Left colon (tissue), 2 donors: ENCODE results near the gene TPST2. TPM values are rescaled to one million over a fixed set of nuclear protein-coding genes. Genes with fewer than 3 reads are reported as not detected.
A peak's percentile ranks its signal among the peaks of the same experiment; 100 is the strongest.
"Not testable (repeated sequence)": the region's sequence is repeated elsewhere in the genome, so short reads cannot be mapped to it uniquely, and the experiment has no call there.

Source experiments
- ATAC-seq: fragments of 200-7000 bp; cut with Tn5 transposase; one replicate; pipeline ENCODE4 v1.9.1; 2020; ENCODE audit warnings: mild to moderate bottlenecking, moderate library complexity
- DNase-seq, 2 donors: peaks; one replicate each; pipeline ENCODE4 v3.0.0-alpha.2; 2020
- intact Hi-C, 2 donors: fragments of 100-400 bp; cut with DNase I in 1 of 2; cut with micrococcal nuclease in 1 of 2; formaldehyde crosslinking; loops; one replicate each; pipeline versions ENCODE4 v1.11.2 to v1.14.0; 2022; cut with DNase I, micrococcal nuclease
- total RNA-seq, 2 donors: library from RNA; stranded (reverse); fragmentation: NEBNext Ultra II Directional; extraction: Animal tissue kit (Norgen Biotek cat#: 25700); gene quantifications; one replicate each; pipeline ENCODE4 v1.2.1, GENCODE V29; 2021
- donor health status: DM: no; HTN: no; CAD: no.
- donor health status: DM: yes; HTN: yes; CAD: no.

Gene TPST2
- total RNA-seq, 2 donors from 2014 or later: 15.5 to 15.7 TPM

- ATAC-seq, intact Hi-C loops, DNase-seq: not testable (repeated sequence)
These were observed 23.8 kb upstream of the TPST2 start for GRCh38 chr22:26613753-26614152.

DNA sequence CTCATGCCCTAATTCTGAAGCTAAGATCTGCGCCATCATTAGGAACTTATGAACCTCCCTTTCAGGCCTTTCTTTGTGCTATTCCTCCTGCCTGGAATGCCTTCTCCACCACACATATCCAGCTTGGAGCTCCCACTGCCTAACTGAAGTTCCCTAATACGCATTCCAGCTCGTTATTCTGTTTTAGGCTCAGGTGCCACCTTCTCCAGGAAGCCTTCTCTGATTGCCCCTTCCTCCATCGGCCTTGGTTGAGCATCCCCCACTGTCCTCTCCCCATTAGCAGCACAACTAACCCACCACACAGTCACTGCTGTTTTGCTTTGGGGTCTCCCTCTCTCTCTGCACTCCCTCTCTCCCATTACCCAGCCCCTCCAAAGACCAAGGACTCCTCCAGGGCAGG, 22.7 kb upstream of the TPST2 start:
- DNase-seq (no peak), ATAC-seq (no peak)

GRCh38 chr22:26610996-26611395, 21.1 kb upstream of the TPST2 start:
- DNase-seq: no peak
- no peak for ATAC-seq
- intact Hi-C loops: no loop called here

More for the DNA sequence above, 22.7 kb upstream of the TPST2 start:
- intact Hi-C loops: no loop called here

- DNase-seq (peak; percentile 48 to 56), ATAC-seq (no peak)
- intact Hi-C loops: no loop called here
These were observed 20.4 kb upstream of the TPST2 start for GRCh38 chr22:26610072-26610958.

DNA sequence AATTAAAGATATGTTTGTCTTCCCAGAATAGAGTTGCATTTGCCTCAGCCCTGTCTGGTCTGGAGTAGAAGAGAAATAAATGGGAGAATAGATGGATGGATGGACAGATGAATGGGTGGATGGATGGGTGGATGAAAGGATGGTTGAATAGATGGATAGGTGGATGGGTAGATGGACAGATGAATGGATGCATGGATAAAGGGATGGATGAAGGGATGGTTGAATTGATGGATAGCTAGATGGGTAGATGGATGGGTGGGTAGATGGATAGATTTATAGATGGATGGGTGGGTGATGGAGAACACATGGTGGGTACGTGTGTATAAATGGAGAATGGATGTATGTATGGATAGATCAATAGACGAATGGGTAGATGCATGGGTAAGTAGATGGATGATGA, 19.4 kb upstream of the TPST2 start:
- intact Hi-C loops: no loop called here
- DNase-seq: no peak
- no peak for ATAC-seq

DNA sequence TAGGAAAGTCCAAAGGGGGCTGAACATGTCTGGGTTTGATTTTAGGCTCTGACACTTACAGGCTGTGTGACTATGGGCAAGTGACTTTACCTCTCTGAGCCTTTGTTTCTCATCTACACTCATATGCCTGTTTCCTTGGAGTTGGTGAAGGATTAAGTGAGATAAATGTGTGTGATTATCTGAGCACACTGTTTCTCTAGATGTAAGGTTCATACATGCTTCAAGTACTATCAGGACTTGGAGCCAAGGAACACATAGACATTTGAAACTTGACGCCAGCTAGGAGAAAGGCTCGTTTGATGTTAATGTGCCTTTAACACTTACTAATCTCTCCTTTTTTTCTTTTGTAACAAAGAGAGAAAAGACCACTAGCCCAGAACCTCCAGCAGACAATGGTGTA, 18.2 kb upstream of the TPST2 start:
- intact Hi-C loops: no loop called here
- DNase-seq (no peak), ATAC-seq (no peak)

GRCh38 chr22:26606611-26607010, 16.7 kb upstream of the TPST2 start:
- DNase-seq (no peak), ATAC-seq (no peak)
- intact Hi-C loops: no loop called here

- intact Hi-C loops: no loop called here
- no peak for ATAC-seq
- no peak for DNase-seq
These were observed 14.4 kb upstream of the TPST2 start for GRCh38 chr22:26604368-26604767.

DNA sequence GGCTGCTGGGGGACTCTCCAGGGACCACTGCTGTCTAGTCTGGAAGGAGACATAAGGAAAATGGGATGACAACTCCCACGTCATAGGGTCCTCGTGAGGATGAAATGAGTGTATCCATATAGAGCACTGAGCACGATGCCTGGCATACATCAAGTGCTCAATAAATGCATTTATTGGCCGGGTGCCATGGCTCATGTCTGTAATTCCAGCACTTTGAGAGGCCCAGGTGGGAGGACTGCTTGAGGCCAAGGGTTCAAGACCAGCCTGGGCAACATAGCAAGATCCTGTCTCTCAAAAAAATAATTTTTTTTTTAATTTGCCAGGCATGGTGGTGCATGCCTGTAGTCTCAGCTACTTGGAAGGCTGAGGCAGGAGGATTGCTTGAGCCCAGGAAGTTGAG, 12.2 kb upstream of the TPST2 start:
- intact Hi-C loops: no loop called here
- DNase-seq (no peak), ATAC-seq (no peak)

GRCh38 chr22:26601726-26602125, 11.8 kb upstream of the TPST2 start:
- peak in 1 of 2 donors; percentile 7 for DNase-seq
- intact Hi-C loops: no loop called here
- ATAC-seq: no peak

DNA sequence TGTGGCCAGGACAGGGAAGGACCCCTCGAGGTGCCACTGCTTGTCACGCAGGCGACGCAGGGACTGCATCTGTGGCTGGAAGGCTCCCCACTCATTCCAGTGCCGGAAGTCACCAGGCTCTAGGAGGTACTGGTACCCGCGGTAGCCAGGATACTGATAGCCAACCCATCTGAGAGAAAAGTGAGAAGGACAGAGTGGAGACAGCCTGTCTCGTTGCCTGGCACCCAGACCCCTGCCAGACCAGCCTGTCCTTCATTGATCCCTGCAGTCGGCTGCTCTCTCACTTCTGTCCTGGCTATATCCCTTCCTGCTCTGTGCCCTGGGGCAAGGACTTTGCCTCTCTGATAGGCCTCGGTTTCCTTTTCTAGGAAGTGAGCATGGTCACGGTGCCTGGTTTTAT, 9.6 kb upstream of the TPST2 start:
- DNase-seq: peak in 1 of 2 donors; percentile 14
- intact Hi-C loops: no loop called here
- no peak for ATAC-seq

DNA sequence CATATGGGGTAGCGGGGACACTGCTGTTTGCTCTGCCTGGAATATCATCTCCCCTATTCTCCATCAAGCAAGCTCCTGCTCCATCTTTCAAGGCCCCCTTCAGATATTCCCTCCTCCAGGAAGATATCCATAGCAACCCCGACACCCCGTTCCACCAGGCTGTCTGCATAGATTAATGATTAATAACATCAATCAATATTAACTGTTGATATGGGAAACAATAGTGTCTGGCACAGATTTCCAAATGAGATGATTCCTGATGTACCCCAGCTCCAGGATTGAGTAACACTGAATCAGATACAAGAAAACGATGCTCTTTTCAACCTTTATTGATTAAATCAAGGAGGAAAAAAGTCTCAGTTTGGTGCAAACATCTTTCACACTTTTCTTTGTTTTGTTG, 7.5 kb upstream of the TPST2 start:
- DNase-seq (no peak), ATAC-seq (no peak)

GRCh38 chr22:26597026-26597425, 7.1 kb upstream of the TPST2 start:
- peak in 1 of 2 donors; percentile 4 for DNase-seq
- no peak for ATAC-seq
- intact Hi-C loops: no loop called here

More for the DNA sequence above, 7.5 kb upstream of the TPST2 start:
- intact Hi-C loops: no loop called here

GRCh38 chr22:26593763-26594162, 3.8 kb upstream of the TPST2 start:
- DNase-seq: no peak

DNA sequence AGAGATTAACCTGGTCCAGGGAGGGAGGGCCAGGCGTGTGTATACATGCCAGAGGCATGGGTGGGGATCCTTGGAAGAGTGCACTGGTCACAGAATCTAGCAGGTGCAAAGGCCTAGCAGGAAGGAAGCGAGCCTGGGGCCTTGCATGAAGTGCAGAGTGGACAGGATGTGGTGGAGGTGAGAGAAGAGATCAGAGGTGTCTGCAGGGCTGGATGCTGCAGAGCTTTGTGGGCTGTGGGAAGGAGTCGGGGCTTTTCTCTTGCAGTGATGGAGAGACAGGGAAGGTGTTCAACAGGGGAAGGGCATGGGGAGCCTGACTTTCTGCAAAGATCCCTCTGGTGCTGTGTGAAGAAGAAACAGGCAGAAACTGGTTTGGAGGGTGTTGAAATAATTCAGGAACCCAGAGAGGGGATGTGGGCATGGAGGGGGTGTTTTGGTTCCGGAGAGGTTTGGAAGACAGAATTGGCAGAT, 2.5 kb upstream of the TPST2 start:
- intact Hi-C loops: no loop called here
- ATAC-seq: peak; percentile 31
- DNase-seq: peak; percentile 42 to 52

More at GRCh38 chr22:26593763-26594162, 3.8 kb upstream of the TPST2 start:
- no peak for ATAC-seq
- intact Hi-C loops: no loop called here

DNA sequence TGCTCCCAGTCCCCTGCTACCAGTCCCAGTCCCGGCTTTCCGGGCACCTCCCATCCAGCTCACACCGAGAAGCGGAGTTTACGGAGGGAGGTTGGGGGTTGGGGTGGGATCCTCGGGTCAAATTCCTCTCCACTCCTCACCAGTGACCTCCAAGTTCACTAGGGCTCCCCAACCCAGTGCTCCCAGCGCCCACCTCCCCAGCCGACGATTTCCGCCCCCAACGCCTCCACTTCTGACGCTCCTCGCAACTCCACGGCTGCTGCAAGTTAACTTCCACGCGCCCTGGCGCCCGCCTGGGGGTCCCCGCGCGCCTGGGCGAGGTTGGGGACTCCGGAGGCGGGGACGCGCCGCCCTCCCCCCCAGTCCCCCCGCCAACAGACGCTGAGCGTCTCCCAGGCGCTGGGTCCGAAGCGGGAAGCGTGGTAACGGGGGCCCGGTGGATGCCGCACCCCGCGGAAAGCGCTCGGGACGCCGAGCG, 526 bp downstream of the TPST2 start:
- ATAC-seq (peak; percentile 59), DNase-seq (peak; percentile 57)
- intact Hi-C loops: no loop called here

DNA sequence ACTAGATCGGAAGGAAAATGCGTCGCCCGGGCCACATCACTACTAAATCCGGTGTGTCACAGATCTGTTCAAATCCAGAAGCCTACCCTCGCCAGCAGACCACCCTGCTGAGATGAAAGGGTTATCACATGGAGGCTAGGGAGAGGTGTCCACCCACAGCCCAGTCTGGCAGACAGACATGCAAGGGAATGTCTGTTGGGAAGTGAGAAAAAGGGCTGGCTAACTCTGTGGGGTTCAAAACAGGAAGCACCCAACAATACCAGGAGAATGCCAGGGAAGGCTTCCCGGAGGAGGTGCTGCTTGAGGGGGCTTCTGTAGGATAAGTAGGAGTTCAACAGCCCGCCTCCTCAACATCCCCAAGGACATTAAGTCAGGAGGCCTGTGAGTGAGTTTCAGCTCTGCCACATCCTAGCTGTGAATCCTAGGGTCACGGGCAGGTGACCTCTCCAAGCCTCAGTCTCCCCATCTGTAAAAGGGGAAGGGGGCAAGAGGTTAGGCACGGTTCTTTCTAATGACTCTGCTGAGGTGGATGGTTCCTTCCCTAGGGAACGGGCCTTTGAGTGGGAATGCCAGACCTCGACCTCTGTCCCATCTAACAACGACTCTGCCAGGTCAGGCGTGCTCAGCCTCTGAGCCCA, 1.1 kb downstream of the TPST2 start:
- DNase-seq (no peak), ATAC-seq (no peak)
- intact Hi-C loops: no loop called here

DNA sequence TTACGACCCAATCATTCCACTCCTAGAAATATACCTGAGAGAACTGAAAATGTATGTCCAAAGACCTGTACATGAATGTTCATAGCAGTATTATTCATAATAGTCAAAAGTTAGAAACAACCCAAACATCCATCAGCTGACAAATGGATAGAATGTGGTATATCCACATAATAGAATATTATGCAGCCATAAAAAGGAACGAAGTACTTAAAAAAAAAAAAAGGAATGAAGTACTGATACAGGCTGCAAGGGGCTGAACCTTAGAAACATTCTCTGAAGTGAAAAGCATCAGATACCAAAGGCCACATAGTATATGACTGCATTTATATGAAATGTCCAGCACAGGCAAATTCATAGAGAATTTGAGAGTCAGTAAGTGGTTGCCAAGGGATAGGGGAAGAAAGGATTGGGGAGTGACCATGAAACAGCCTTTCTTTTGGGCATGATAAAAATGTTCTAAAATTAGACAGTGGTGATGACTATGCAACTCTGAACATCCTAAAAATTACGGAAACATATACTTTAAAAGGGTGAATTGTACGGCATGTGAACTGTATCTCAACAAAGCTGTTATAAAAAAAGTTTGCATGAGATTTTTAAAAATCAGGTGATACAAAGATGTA, 1.8 kb downstream of the TPST2 start:
- intact Hi-C loops: no loop called here
- no peak for ATAC-seq
- DNase-seq: no peak

- ATAC-seq (peak; percentile 12), DNase-seq (peak in 1 of 2 donors; percentile 28)
- intact Hi-C loops: no loop called here
These were observed 3.2 kb downstream of the TPST2 start for GRCh38 chr22:26586556-26587325.
